Activated naive CD8-positive, alpha-beta T cell treated with anti-CD3 and anti-CD28 coated beads, Interleukin-2, amount 50 U/mL, for 16 hours (primary cell): ENCODE measurements around the gene CAT.
A peak's percentile ranks its signal among the peaks of the same experiment; 100 is the strongest.
"Not testable (repeated sequence)": the region's sequence is repeated elsewhere in the genome, so short reads cannot be mapped to it uniquely, and the experiment has no call there.

ENCODE experiments used
- DNase-seq: peaks from one replicate; pipeline ENCODE4 v3.0.0-alpha.2; 2020; ENCODE audit warnings: low read depth, low spot score

Gene CAT

GRCh38 chr11:34438529-34439507, at the start of gene CAT:
TSS of gene CAT (plus strand) at chr11:34438934. CDS start at chr11:34439014, 80 bp downstream.
- peak; percentile 99 for DNase-seq

DNA sequence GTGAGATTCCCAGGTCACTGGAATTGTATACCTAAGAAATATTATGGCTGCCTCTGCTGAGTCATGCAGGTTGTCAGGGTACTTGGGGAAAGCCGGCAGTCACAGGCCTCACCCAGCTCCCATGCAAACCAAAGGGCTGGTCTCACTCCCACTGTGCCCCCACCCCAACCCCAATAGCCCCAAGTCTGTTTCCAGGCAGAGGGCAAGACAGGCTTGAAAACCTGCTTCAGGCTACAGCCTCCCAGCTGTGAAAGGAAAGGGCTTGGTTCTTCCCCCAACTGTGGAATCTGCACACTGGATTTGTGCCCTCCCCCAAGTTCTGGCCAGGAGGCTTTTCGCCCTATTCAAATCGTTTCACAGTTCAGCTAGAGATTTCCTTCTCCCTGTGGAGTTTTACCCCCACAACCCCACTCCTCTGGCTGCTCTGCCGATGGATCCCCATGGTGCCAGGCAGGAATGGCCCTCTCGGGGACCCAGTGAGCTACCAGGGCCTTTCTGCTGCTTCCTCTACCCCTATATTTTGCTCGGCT, 43.9 kb upstream of the CAT start:
- DNase-seq, result no peak

DNA sequence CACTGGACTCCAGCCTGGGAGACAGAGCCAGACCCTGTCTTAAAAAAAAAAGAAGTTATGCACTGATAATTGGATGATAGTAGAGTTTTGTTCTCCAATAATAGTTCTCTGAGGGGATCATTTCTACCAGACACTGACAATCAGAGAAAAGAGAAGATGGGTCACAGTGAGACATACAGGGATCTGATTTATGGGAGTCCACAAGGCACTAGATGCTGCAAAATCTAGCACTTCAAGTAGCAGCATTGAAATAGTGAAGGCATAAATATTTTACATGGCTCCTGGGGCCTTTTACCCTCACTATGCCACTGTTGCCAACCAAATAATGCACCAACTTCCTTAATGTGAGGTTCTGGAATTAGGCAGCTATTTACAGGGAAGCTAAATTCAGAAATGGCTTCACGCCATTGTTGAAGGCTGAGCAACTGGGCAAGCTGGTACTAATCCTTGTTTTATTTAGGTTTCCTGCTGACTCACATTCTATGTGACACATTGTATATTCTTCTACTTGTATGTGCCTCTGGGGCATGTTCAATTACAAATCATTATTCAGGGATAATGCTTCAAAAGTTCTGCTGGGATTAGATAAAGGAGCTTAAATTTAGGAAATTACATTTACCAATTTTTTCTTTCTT, 42.7 kb upstream of the CAT start:
- no peak for DNase-seq

GRCh38 chr11:34397120-34397519, 41.6 kb upstream of the CAT start:
- no peak for DNase-seq

DNA sequence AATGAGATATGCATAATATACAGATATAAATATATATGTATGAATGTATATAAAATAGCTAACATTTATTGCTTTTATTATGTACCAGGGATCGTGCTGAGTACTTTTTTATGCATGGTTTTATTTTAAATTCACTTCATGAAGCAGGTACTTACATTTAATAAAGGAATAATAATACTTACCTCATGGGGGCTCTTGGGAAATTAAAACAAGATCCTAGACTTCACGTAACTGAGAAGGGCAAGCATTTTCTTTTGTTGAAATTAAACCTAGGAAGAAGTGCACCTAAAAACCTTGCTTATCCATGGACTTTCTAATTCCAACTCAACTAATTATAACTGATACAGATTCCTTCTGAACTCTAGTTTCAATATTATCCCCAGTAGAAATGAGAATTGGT, 40.9 kb upstream of the CAT start:
- DNase-seq, result no peak

DNA sequence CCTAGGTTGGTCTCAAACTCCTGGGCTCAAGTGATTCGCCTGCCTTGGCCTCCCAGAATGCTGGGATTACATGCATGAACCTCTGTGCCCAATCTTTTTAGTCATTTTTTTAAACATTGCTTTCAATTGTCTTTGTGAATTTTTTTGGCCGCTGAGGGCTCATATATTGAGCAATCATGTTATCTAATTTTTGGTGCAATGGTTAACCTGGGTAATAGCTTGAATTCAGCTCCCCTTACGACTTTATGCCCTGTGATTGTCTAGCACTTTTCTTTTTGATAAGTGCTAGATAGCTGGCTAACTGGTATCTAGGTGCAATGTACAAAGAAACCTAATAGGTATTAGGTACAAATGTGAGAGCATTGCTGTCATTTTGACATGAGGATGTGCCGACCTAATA, 35.3 kb upstream of the CAT start:
- DNase-seq, result no peak

DNA sequence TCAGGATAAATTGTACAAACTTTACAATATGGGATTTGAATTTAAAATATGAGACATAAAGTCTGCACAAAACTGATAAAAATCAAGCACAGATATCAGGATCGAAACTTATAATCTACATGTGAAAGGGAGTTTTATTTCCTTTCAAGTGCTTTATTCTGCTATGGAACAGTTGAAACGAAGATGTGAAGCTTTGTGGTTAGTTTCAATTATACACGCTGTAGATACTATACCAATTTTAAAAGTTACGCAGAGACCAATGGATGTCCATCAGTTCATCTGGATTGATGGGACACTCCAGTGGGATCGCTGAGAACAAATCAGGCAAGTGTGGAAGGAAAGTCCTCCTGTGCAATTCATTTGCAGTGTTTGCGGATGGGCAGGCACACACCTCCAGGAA, 34.5 kb upstream of the CAT start:
- DNase-seq, result no peak

GRCh38 chr11:34405079-34405858, 33.5 kb upstream of the CAT start:
- no peak for DNase-seq

GRCh38 chr11:34406413-34406812, 32.3 kb upstream of the CAT start:
- no peak for DNase-seq

- no peak for DNase-seq
These were observed 31.5 kb upstream of the CAT start for GRCh38 chr11:34407121-34407813.

- DNase-seq, result no peak
These were observed 30.1 kb upstream of the CAT start for GRCh38 chr11:34408580-34409172.

GRCh38 chr11:34411111-34411510, 27.6 kb upstream of the CAT start:
- DNase-seq, result no peak

DNA sequence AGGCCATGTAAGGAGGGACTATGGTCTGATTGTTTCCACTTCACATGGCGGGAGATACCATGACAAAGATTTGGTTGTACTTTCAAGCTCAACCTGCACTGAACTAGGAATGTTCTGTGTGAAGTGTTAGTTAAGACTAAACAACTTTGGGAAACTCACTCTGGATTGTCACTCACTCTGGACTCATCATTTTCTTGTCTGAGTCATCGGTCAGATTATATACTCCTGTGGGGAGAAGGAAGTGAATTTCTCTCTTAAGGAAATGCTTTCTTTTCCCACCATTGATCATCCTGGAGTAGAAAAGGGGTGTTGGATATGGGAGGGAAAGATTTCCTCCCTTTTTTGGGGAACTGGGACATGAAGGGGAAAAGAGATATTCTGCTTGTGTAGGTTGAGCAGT, 26.9 kb upstream of the CAT start:
- no peak for DNase-seq

DNA sequence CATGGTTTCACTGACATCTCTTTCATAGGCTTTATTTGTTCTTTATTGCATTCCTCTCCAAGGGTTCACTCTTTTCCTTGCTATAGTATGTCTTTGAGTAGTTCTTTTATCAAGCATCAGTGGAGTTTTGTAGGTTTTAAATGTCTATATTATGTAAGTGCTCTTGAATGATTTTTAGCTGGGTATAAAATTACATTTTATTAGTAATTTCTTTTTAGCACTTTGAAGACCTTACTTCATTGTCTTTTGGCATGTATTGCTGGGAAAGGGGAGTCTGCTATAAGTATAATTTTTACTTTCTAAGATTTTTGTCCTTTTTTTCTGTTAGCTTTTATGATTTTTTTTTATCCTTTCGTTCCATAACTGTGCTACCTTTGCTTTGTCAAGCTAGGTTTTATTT, 25.5 kb upstream of the CAT start:
- DNase-seq, result no peak

- DNase-seq, result no peak
These were observed 23.2 kb upstream of the CAT start for GRCh38 chr11:34415538-34415937.

GRCh38 chr11:34416088-34416487, 22.6 kb upstream of the CAT start:
- no peak for DNase-seq

DNA sequence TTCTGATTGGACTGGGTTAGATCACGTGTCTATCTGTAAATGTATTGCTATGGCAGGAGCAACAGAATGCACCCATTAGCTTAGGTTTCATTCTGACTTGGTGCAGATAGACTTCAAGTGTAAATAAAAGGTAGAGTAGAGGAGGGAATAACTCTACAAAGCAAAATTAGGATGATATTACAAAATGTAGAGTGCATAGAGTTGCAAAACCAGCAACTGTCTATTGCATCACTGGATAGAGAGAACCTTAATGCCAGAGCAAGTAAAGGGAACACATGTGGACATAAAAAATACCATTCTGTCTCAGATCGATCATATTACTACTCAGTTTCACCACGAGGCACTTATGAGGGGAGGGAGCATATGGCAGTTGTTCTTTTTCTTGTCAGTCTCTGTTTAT, 22.0 kb upstream of the CAT start:
- DNase-seq, result no peak

DNA sequence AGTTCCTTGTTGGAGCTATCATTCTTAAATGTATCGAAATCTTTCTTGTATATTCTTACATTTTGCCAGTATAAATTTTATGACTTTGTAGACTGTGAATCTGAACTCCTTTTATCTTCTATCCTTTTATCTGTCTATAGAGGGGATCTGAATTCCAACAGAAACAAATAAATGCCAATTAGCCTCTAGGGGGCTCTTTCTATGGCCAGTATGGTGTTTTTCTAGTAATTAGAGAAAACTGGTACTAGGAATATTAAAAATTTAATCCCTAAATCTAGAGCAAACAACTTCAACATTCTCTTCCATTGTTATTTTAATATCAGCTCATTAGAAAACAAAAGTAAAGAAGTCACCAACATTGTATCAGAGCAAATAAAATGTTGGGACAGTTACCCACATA, 21.5 kb upstream of the CAT start:
- no peak for DNase-seq

- no peak for DNase-seq
These were observed 19.6 kb upstream of the CAT start for GRCh38 chr11:34419158-34419557.

DNA sequence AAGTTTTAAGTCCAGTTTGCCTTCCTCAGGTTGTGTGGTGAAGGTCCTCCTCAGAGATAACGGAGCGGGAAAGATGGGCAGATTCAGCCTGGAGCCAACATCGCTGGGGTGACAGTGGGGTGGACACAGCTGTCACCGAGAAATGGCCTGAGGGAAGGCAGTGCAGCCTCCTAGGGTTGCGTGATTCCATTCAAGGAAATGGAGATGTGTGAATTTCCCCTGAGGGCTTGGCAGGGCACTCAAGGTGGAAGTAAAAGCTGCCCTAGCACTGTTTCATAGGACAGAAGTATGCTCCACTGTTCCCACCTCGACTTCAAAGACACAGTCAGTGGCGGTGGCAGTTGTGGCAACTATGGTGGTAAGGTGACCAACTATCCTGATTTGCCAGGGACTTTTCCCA, 15.4 kb upstream of the CAT start:
- DNase-seq, result no peak

- not testable (repeated sequence) for DNase-seq
These were observed 13.9 kb upstream of the CAT start for GRCh38 chr11:34424826-34425225.
